ENCODE measurements around the gene GGTLC2. TPM values are rescaled to one million over a fixed set of nuclear protein-coding genes. Genes with fewer than 3 reads are reported as not detected.
A peak's percentile ranks its signal among the peaks of the same experiment; 100 is the strongest.
"Not testable (repeated sequence)": the region's sequence is repeated elsewhere in the genome, so short reads cannot be mapped to it uniquely, and the experiment has no call there.

The GGTLC2 gene
- total RNA-seq, 1 experiment from 2014 or later = not detected

DNA sequence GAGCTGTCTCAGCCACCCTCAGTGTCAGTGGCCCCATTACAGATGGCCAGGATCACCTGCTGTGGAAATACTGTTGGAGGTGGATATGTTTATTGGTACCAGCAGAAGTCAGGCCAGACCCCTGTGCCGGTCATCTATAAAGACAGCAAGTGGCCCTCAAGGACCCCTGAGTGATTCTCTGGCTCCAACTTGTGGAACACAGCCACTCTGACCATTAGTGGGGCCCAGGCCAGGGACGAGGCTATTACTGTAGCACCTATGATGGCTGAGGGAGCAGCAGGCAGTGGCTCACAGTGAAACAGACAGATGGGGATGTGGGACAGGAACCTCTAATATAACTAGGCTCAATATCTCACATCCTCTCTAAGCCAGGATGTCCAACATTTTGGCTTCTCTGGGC is 25.5 kb upstream of the GGTLC2 start:
- Histone ChIP-seq H3K4me3 (ENCODE audit: insufficient read depth, low read depth, low read length) (no peak overlapping the region), H3K36me3 (replicated peaks; ENCODE audit: control insufficient read depth, insufficient read depth, low read length) (no peaks in the 10 kb centered on the region), H3K27me3 (ENCODE audit: control insufficient read depth, insufficient read depth, low read length) (peaks cover 37% of the 10 kb centered on the region)
- no peak for DNase-seq

DNA sequence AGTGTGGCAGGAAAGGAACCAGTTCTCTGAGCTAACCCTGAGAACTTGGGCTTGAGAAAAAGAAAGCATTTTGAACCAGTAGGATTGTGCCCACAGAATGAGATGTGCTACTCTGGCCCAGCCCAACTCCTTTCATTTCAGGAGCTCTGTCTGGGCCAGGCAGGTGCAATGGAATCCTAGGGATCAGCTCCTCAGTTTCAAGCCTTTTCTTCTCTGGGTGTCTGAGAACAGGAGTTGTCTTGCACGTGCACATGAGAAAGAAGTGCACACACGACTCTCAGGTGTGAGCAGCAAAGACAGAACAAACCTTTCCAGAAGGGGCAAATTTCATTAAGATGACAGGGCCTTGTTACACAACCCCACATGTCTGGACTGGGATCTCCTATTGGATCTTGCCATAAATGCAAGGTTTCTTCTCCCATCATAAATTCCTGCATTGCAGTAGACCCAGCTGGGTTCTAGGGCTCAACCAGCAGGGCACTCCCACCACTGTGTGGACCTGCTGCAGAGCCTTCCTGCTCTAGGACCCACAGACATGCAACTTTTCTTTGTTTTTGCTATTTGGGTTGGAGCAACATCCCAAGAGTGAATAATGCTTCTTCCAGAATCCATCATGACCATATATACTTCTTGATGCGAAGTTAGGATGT is 24.5 kb upstream of the GGTLC2 start:
- DNase-seq = no peak
- no peak overlapping the region for H3K4me3 ChIP-seq (ENCODE audit: insufficient read depth, low read depth, low read length)
- no peaks in the 10 kb centered on the region for H3K36me3 ChIP-seq (replicated peaks; ENCODE audit: control insufficient read depth, insufficient read depth, low read length)
- H3K27me3 ChIP-seq (ENCODE audit: control insufficient read depth, insufficient read depth, low read length) = peaks cover 30% of the 10 kb centered on the region

DNA sequence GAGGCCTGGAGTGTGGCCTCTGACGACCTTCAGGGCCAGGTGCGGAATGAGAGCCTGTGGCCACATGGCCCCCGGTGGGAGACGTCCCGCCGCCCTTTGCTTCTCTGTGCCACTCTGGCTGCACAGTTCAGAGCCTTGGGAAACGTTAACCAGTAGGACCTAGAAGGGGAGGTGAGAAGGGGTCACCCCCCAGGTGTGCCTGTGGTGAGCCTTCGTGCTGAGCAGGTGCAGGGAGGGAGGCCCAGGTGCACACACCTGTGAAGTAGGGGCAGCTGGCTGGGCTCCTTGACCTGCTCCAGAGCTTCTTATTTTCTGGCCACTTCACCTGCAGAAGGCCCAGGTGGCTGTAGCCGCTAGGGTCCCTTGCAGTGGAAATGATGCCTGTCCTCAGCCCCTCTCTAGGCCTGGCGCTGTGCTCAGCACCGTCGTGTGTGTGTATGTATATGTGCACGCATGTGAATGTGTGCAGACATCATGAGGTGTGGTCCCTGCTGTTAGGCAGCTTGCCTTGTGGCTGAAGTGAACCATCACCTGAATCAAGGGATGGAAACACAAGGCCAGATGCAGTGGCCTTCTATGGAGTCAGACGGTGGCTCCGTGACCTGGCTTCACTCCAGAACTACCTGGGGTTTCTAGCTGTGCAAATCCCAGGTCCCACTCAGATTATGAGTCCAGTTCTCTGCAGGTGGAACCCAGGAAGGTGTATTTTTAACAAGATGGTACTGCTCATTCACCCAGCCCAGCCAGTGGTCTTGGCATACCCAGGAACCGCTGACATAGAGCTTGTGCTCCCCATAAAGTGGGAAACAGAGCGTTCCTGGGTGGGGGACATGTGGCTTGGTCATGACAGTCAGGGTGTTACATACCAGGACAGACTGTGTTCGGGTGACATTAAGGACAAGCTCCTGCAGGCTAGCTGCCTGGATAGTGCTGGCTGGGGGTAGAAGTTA is 15.6 kb upstream of the GGTLC2 start:
- peak; percentile 3 for DNase-seq
- H3K4me3 ChIP-seq (ENCODE audit: insufficient read depth, low read depth, low read length); H3K27me3 ChIP-seq (ENCODE audit: control insufficient read depth, insufficient read depth, low read length); H3K36me3 ChIP-seq (replicated peaks; ENCODE audit: control insufficient read depth, insufficient read depth, low read length): not testable (repeated sequence)

DNA sequence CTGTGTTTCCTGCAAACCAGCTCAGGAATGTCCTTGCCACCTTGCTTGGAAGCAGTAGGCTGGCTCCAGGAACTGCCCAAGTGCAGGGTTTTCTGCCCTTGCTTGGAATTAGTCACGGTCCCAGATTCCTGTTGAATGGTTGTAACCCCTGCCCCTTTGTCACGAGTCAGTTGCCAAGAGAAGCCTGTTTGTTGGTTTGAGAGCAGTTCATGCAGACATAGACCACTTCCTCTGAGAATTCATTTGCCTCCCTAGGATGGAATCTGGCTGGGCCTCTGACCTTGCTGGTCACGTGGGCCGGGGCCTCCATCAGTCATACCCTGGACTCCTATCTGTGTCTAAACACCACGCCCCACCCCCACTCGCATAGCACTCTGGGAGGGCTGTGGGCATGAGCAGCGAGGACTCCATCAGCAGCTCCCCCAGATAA is 13.2 kb upstream of the GGTLC2 start:
- not testable (repeated sequence) for DNase-seq; H3K36me3 ChIP-seq (replicated peaks; ENCODE audit: control insufficient read depth, insufficient read depth, low read length); H3K4me3 ChIP-seq (ENCODE audit: insufficient read depth, low read depth, low read length); H3K27me3 ChIP-seq (ENCODE audit: control insufficient read depth, insufficient read depth, low read length)

DNA sequence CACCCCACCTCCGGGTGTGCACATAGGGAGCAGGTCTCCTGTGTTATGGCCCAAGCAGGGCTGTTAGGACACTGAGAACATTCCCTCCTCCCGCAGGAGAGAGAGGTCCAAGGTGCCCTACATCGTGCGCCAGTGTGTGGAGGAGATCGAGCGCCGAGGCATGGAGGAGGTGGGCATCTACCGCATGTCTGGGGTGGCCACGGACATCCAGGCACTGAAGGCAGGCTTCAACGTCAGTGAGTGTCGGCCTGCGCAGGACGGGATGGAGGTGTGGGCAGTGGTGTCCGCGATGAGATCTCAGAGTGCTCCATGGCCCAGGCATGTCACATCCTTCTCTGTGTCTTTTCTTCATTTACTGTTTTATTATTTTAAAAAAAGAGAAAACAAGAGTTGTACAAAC is 12.2 kb upstream of the GGTLC2 start:
- H3K4me3 ChIP-seq (ENCODE audit: insufficient read depth, low read depth, low read length); H3K36me3 ChIP-seq (replicated peaks; ENCODE audit: control insufficient read depth, insufficient read depth, low read length); DNase-seq; H3K27me3 ChIP-seq (ENCODE audit: control insufficient read depth, insufficient read depth, low read length): not testable (repeated sequence)

DNA sequence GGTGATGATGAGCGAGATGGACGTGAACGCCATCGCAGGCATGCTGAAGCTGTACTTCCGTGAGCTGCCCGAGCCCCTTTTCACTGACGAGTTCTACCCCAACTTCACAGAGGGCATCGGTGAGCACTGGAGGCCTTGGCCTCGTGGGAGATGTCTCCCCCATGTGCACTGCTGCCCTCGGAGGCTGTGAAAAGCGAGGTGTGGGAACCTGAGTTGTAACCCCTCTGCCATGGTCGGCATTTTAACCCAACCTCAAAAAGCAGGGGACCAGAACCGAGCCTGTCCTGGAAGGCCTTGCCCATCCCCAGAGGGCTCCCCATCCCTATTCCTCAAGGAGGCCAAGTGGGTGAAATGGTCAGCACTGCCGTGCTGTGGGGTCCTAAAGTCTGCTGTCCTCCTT is 10.9 kb upstream of the GGTLC2 start:
- not testable (repeated sequence) for H3K4me3 ChIP-seq (ENCODE audit: insufficient read depth, low read depth, low read length); DNase-seq; H3K27me3 ChIP-seq (ENCODE audit: control insufficient read depth, insufficient read depth, low read length); H3K36me3 ChIP-seq (replicated peaks; ENCODE audit: control insufficient read depth, insufficient read depth, low read length)

DNA sequence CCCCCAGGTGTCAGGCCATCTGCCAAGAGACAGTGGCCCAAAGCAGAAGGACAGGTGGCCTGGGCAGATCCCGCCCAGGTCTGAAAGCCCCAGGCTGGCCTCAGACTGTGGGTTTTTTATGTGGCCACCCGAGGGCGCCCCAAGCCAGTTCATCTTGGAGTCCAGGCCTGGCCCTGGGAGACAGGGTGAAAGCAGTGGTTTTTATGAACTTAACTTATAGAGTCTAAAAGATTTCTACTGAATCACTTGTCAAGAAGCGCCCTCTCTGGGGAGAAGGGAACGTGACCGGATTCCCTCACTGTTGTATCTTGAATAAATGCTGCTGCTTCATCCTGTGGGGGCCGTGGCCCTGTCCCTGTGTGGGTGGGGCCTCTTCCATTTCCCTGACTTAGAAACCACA is 8.2 kb upstream of the GGTLC2 start:
- DNase-seq; H3K27me3 ChIP-seq (ENCODE audit: control insufficient read depth, insufficient read depth, low read length); H3K36me3 ChIP-seq (replicated peaks; ENCODE audit: control insufficient read depth, insufficient read depth, low read length); H3K4me3 ChIP-seq (ENCODE audit: insufficient read depth, low read depth, low read length): not testable (repeated sequence)

DNA sequence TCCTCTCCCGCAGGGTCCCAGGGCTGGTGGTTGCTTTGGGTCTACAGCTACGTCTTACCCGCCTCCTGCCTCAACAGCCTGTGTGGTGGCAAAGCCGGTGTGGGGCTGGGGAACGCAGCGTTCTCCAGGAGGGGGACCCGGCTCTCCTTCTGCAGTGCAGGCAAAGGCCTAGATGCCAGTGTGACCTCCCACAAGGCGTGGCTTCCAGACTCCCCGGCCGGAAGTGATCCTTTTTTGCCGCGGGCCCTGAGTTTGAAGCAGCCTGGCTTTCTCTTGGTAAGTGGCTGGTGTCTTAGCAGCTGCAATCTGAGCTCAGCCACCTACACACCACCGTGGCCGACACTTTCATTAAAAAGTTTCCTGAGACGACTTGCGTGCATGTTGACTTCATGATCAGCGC is 6.1 kb upstream of the GGTLC2 start:
- H3K36me3 ChIP-seq (replicated peaks; ENCODE audit: control insufficient read depth, insufficient read depth, low read length); H3K4me3 ChIP-seq (ENCODE audit: insufficient read depth, low read depth, low read length); DNase-seq: not testable (repeated sequence)

DNA sequence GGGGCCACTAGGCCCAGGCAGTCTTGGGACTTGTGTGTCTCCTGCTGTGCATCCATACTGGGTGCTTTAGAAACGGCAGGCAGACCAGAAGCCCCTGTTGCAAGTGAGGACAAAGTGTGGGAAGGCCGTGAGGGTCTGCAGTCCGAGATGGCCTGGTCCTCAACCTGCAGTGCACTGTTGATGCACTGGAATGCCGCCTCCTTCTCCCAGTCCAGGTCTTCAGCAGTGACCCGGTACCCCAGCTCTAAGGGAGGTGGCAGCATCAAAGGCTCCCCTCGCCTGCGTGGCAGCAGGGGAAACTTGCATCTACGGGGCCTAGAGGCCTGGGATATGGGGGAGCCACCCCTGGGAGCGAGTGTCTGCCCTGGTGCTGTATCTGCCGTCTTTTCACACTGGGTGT is 2.2 kb upstream of the GGTLC2 start:
- DNase-seq; H3K36me3 ChIP-seq (replicated peaks; ENCODE audit: control insufficient read depth, insufficient read depth, low read length); H3K27me3 ChIP-seq (ENCODE audit: control insufficient read depth, insufficient read depth, low read length); H3K4me3 ChIP-seq (ENCODE audit: insufficient read depth, low read depth, low read length): not testable (repeated sequence)

More for the DNA sequence above, 6.1 kb upstream of the GGTLC2 start:
- not testable (repeated sequence) for H3K27me3 ChIP-seq (ENCODE audit: control insufficient read depth, insufficient read depth, low read length)

DNA sequence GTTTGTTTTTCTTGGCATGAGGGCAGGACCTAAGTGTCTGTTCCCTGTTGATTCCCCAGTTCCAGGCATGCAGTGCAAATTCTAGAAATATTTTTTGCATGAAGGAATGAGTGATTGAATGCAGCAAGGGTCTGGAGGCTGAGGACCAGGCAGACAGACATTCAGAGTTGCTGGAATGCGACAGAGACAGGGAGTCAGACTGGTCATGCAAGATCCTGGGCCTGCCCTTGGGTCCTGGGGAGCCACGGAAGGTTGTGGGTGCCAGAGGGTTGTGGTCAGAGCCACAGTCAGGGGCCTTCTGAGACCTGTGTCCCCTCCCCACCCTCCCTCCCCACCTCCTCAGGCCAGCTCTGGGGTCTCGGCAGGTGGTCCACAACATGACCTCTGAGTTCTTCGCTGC is 1.6 kb downstream of the GGTLC2 start:
- not testable (repeated sequence) for H3K36me3 ChIP-seq (replicated peaks; ENCODE audit: control insufficient read depth, insufficient read depth, low read length); H3K27me3 ChIP-seq (ENCODE audit: control insufficient read depth, insufficient read depth, low read length); DNase-seq; H3K4me3 ChIP-seq (ENCODE audit: insufficient read depth, low read depth, low read length)

DNA sequence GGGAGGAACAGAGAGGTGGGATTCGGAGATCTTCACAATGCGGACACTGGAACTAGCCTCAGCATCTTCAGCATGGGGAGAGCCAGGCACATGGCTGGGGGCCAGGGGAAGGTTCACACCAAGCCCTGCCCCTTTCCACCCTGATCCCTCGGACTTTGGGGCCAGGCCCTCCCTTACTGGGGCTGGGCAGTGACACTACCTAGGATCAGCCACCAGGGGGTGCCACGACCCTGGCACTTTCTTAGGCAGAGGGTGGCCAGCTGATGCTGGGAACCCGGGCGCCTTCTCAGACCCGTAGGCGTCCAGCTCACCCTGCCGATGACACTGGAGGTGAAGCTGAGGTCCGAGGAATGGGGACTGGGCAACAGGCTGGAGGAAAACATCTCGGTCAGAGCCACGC is 3.5 kb downstream of the GGTLC2 start:
- not testable (repeated sequence) for H3K4me3 ChIP-seq (ENCODE audit: insufficient read depth, low read depth, low read length); H3K36me3 ChIP-seq (replicated peaks; ENCODE audit: control insufficient read depth, insufficient read depth, low read length); H3K27me3 ChIP-seq (ENCODE audit: control insufficient read depth, insufficient read depth, low read length); DNase-seq

DNA sequence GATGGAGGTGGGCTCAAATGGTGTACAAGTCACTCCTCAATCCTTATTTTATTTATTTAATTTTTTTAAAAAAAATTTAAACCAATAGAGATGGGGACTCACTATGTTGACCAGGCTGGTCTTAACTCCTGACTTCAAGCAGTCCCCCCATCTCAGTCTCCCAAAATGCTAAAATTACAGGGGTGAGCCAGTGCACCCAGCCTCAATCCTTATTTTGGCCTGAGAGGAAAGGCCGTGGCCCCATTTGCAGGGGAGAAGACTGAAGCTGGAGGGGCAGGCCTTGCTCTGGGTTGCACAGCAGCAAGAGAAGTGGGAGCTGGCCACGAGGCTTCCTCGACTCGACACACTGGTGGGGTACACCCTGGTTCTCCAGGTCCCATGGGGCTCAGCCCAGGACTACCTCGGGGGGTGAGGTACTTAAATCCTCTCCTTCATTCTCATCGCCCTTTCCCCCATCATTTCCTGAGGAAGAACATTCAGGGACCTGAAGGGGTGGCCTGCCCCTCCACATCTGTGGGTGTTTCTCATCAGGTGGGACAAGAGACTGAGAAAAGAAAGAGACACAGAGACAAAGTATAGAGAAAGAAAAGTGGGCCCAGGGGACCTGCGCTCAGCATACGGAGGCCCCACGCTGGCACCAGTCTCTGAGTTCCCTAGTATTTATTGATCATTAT is 4.6 kb downstream of the GGTLC2 start:
- not testable (repeated sequence) for H3K4me3 ChIP-seq (ENCODE audit: insufficient read depth, low read depth, low read length); H3K36me3 ChIP-seq (replicated peaks; ENCODE audit: control insufficient read depth, insufficient read depth, low read length); H3K27me3 ChIP-seq (ENCODE audit: control insufficient read depth, insufficient read depth, low read length); DNase-seq

DNA sequence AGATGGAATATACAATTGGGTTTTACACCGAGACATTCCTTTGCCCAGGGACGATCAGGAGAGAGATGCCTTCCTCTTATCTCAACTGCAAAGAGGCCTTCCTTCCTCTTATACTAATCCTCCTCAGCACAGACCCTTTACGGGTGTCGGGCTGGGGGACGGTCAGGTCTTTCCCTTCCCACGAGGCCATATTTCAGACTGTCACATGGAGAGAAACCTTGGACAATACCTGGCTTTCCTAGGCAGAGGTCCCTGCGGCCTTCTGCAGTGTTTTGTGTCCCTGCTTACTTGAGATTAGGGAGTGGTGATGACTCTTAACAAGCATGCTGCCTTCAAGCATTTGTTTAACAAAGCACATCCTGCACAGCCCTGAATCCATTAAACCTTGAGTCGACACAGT is 5.3 kb downstream of the GGTLC2 start:
- H3K36me3 ChIP-seq (replicated peaks; ENCODE audit: control insufficient read depth, insufficient read depth, low read length); H3K4me3 ChIP-seq (ENCODE audit: insufficient read depth, low read depth, low read length); H3K27me3 ChIP-seq (ENCODE audit: control insufficient read depth, insufficient read depth, low read length); DNase-seq: not testable (repeated sequence)

DNA sequence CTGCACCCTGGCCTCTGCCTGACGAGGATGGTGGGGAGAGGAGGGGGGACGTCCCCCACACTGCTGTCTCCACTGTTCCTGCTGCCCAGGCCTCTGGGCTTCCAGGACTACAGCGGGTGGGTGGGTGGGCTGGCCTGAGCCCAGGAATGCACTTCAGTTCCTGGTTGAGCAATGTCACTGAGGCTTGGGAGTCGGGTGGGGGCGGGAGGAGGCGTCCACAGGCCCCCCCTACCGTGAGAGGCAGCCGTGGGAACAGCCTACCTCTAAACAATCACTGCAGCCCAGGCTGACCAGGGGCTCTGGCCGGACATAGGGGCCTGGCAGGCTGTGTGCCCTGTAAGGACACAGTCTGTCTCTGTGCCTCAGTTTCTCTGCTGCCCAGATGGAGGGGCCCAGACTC is 6.0 kb downstream of the GGTLC2 start:
- not testable (repeated sequence) for H3K36me3 ChIP-seq (replicated peaks; ENCODE audit: control insufficient read depth, insufficient read depth, low read length); H3K4me3 ChIP-seq (ENCODE audit: insufficient read depth, low read depth, low read length); DNase-seq; H3K27me3 ChIP-seq (ENCODE audit: control insufficient read depth, insufficient read depth, low read length)
